Natural killer cell (primary cell): Measurements from ENCODE around the gene SMTNL2. TPM values are rescaled to one million over a fixed set of nuclear protein-coding genes. Genes with fewer than 3 reads are reported as not detected.

ENCODE experiments used
- ATAC-seq, 3 donors: fragments of 150-1000 bp in 2 of 3; fragments of 200-7000 bp in 1 of 3; cut with Tn5 transposase; 1 replicate in 1 of 3; 2 replicates in 2 of 3; pipeline ENCODE4 v1.10.0; 2021; ENCODE audit warnings: mild to moderate bottlenecking in 2 of 3, moderate library complexity in 2 of 3
- DNase-seq, 2 donors: peaks; one replicate each; pipeline versions ENCODE4 v3.0.0 to v3.0.0-alpha.2; 2013 to 2021; ENCODE audit warnings: mixed read lengths in 1 of 2
- H3K27ac ChIP-seq: one replicate; pipeline ENCODE4 v1.5.1; 2013; ENCODE audit warnings: mild to moderate bottlenecking, low read length
- H3K27me3 ChIP-seq: one replicate; pipeline ENCODE4 v1.6.1; 2013; ENCODE audit warnings: low read length; ENCODE audit not compliant: control insufficient read depth, insufficient read depth
- H3K36me3 ChIP-seq: one replicate; pipeline ENCODE4 v1.6.1; 2013; ENCODE audit warnings: low read length; ENCODE audit not compliant: control insufficient read depth, insufficient read depth
- H3K4me1 ChIP-seq: one replicate; pipeline ENCODE4 v1.6.1; 2013; ENCODE audit warnings: low read length; ENCODE audit not compliant: control insufficient read depth, insufficient read depth
- H3K4me3 ChIP-seq: one replicate; pipeline ENCODE4 v1.5.1; 2013; ENCODE audit warnings: low read length
- H3K9me3 ChIP-seq: one replicate; pipeline ENCODE4 v1.6.1; 2013; ENCODE audit warnings: low read length; ENCODE audit not compliant: control insufficient read depth, insufficient read depth
- H3K27ac Mint-ChIP-seq, 2 donors: one replicate each; pipeline ENCODE4 v1.8.0; 2022; ENCODE audit warnings: mild to moderate bottlenecking in 2 of 2, mixed read lengths in 2 of 2, moderate library complexity in 1 of 2
- H3K27me3 Mint-ChIP-seq, 2 donors: one replicate each; pipeline ENCODE4 v1.8.0; 2022; ENCODE audit warnings: low read depth in 2 of 2, mixed read lengths in 2 of 2
- H3K36me3 Mint-ChIP-seq: one replicate; pipeline ENCODE4 v1.8.0; 2022; ENCODE audit warnings: mixed read lengths
- H3K4me1 Mint-ChIP-seq, 2 donors: one replicate each; pipeline ENCODE4 v1.8.0; 2022; ENCODE audit warnings: mixed read lengths in 2 of 2
- H3K4me3 Mint-ChIP-seq: one replicate; pipeline ENCODE4 v1.8.0; 2022; ENCODE audit warnings: mild to moderate bottlenecking, moderate library complexity, mixed read lengths
- H3K9me3 Mint-ChIP-seq, 2 donors: one replicate each; pipeline ENCODE4 v1.8.0; 2022; ENCODE audit warnings: mixed read lengths in 2 of 2
- CTCF ChIP-seq: fragments of 200-600 bp; IDR thresholded peaks from one replicate; pipeline ENCODE4 v1.8.0; 2022; ENCODE audit warnings: antibody characterized with exemption
- whole genome bisulfite sequencing: methylation state at CpG from one replicate; pipeline ENCODE4 v1.1.7; 2013; ENCODE audit warnings: missing lambda C conversion rate; ENCODE audit not compliant: insufficient coverage; 5-methylcytosine and 5-hydroxymethylcytosine counted together
- intact Hi-C: fragments of 100-400 bp; cut with micrococcal nuclease; formaldehyde crosslinking; loops from one replicate; pipeline ENCODE4 v1.14.2; 2022
- total RNA-seq, 4 donors: library from RNA; stranded (reverse); fragments of 120-200 nt in 1 of 4; gene quantifications; one replicate each; pipeline versions ENCODE4 v1.2.3 to v1.2.4, GENCODE V29; 2013 to 2022

SMTNL2 gene
- total RNA-seq, 3 donors from 2014 or later (not counting 1 experiment from before 2014, with no cell fraction given): not detected

DNA sequence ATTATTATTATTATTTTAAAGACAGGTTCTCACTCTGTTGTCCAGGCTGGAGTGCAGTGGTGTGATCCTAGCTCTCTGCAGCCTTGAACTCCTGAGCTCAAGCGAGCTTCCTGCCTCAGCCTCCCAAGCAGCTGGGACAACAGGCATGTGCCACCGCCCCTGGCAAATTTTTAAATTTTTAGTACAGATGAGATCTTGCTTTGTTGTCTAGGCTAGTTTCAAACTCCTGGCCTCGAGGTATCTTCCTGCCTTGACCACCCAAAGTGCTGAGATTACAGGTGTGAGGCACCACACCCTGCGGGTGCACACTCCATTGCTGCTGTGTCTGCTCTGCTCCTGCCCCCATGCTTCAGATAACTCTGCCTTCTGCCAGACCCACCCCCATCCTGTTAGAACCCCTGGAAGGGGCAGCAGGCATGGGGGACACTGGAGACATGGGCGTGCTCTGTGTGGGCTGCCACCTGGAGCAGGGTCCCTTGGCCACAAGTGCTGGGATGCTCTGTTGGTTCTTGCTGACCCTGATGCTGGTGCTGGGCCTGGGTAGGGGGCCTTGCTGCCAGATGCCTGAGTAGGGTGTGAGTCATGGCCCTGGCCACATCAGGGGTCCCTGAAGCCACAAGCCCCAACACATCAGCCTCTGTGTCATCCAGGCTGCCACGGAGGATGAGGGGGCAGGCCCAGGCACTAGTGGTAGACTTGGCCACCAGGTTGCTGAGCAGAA is 26.5 kb upstream of the SMTNL2 start:
- WGBS: 84% methylated on average over 6 of the region's 6 CpGs
- TF ChIP-seq CTCF: no peak
- no peak overlapping the region for H3K27ac ChIP-seq
- H3K27me3 ChIP-seq: no peaks in the 10 kb centered on the region
- H3K36me3 ChIP-seq: peaks cover 2% of the 10 kb centered on the region
- H3K27me3 Mint-ChIP-seq: no peaks in the 10 kb centered on the region
- H3K4me1 Mint-ChIP-seq: peaks cover 14 to 37% of the 10 kb centered on the region in 2 donors
- H3K4me3 Mint-ChIP-seq: no peak overlapping the region
- H3K4me3 ChIP-seq: no peak overlapping the region
- no peaks in the 10 kb centered on the region for H3K9me3 Mint-ChIP-seq
- intact Hi-C loops: no loop called here
- H3K4me1 ChIP-seq: peaks cover 21% of the 10 kb centered on the region
- no peaks in the 10 kb centered on the region for H3K36me3 Mint-ChIP-seq
- ATAC-seq (no peak), DNase-seq (no peak)
- no peak overlapping the region for H3K27ac Mint-ChIP-seq
- H3K9me3 ChIP-seq: no peaks in the 10 kb centered on the region

DNA sequence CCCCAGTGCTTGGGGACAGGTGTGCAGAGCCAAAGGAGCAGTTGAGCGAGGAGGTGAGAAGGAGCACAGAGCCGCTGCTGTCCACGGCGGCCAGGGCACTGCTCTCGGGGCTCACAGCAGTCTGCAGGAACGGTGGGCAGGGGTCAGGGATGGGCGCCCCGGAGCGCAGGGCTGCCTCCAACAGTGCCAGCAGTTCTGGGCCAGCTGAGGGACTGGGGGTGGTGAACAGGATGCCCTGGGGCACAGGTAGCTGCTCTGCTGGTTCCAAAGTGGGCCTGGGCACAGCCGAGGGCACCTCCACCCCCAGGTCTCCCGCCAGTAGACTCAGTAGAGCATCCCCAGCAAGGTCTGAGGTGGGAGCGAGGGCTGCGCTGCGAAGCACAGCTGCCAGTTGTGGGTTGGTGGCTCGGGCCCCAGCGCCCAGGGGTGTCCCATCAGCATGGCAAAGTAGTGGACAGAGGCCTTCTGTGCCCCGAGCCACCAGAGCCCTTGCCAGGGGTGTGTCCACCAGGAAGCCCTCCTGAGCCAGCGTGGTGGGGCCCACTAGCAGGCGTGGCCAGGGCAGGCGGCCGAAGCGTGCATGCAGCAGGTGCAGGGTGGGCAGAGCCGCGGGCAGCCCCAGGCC is 25.9 kb upstream of the SMTNL2 start:
- no peaks in the 10 kb centered on the region for H3K36me3 Mint-ChIP-seq
- 95% methylated on average over 24 of the region's 24 CpGs for WGBS
- Histone ChIP-seq H3K36me3 (no peaks in the 10 kb centered on the region), H3K27me3 (no peaks in the 10 kb centered on the region), H3K4me1 (peaks cover 21% of the 10 kb centered on the region), H3K27ac (no peak overlapping the region), H3K9me3 (no peaks in the 10 kb centered on the region), H3K4me3 (no peak overlapping the region)
- intact Hi-C loops: no loop called here
- ATAC-seq: no peak
- no peaks in the 10 kb centered on the region for H3K9me3 Mint-ChIP-seq
- no peaks in the 10 kb centered on the region for H3K27me3 Mint-ChIP-seq
- no peak overlapping the region for H3K4me3 Mint-ChIP-seq
- no peak for TF ChIP-seq CTCF
- peaks cover 14 to 37% of the 10 kb centered on the region in 2 donors for H3K4me1 Mint-ChIP-seq
- no peak for DNase-seq
- H3K27ac Mint-ChIP-seq: no peak overlapping the region

GRCh38 chr17:4559139-4559791 is 25.1 kb upstream of the SMTNL2 start:
- peaks cover 14% of the 10 kb centered on the region for H3K4me1 ChIP-seq
- Mint-ChIP-seq H3K9me3 (no peaks in the 10 kb centered on the region), H3K27ac (no peak overlapping the region), H3K4me1 (peaks cover 14 to 29% of the 10 kb centered on the region in 2 donors), H3K36me3 (no peaks in the 10 kb centered on the region), H3K27me3 (no peaks in the 10 kb centered on the region), H3K4me3 (no peak overlapping the region)
- H3K27ac ChIP-seq: no peak overlapping the region
- no peaks in the 10 kb centered on the region for H3K9me3 ChIP-seq
- ATAC-seq: no peak
- H3K4me3 ChIP-seq: no peak overlapping the region
- no peak for DNase-seq
- no peak for TF ChIP-seq CTCF
- no peaks in the 10 kb centered on the region for H3K36me3 ChIP-seq
- 91% methylated on average over 17 of the region's 17 CpGs for WGBS
- intact Hi-C loops: no loop called here
- H3K27me3 ChIP-seq: no peaks in the 10 kb centered on the region
